HCT116 (cell line): Measurements from ENCODE around the gene MRPS2. TPM values are rescaled to one million over a fixed set of nuclear protein-coding genes. Genes with fewer than 3 reads are reported as not detected.

ENCODE experiments used
- ATAC-seq: fragments of 200-7000 bp; cut with Tn5 transposase; 2 replicates; pipeline ENCODE4 v1.9.1; 2020; ENCODE audit warnings: mild to moderate bottlenecking, moderate library complexity
- BruUV-seq: library from RNA; stranded (reverse); fragments of 400-500 nt; replicated peaks from 2 replicates; lab custom pipeline; 2021; lab: Mats Ljungman, UMichigan
- CTCF ChIA-PET: fragments of 300-600 bp; sonication (Branson Sonifier 250); formaldehyde crosslinking; loops from one replicate; lab custom pipeline; 2021; ENCODE audit warnings: antibody characterized with exemption; lab: Charles Lee
- POLR2A ChIA-PET: fragments of 300-600, 350-600 bp; sonication (Branson Sonifier 250); formaldehyde crosslinking; loops from one replicate; lab custom pipeline; 2021; ENCODE audit warnings: antibody characterized with exemption; lab: Charles Lee
- RAD21 ChIA-PET, 2 experiments: fragments of 300-600 bp; sonication (Branson Sonifier 250); formaldehyde crosslinking; loops; one replicate each; lab custom pipeline; 2023; ENCODE audit warnings: low total read pairs in 2 of 2; ENCODE audit not compliant: uncharacterized antibody in 2 of 2, unreplicated experiment in 2 of 2, low non-redundant PET in 1 of 2; lab: Charles Lee
- DNase-seq: peaks from one replicate; pipeline ENCODE4 v3.0.0-alpha.2; 2010; ENCODE audit warnings: low read depth, low spot score
- H2AFZ ChIP-seq: fragments of 200-600 bp; shearing (Covaris generic), sonication (generic); 2 replicates; pipeline ENCODE4 v1.6.1; 2017; ENCODE audit warnings: low read depth, mixed run types, mixed read lengths, antibody characterized with exemption, low read length; ENCODE audit not compliant: poor library complexity, severe bottlenecking
- H3K27ac ChIP-seq: 2 replicates; pipeline ENCODE4 v1.5.1; 2012; ENCODE audit warnings: low read depth, low read length
- H3K27me3 ChIP-seq: fragments of 200-600 bp; sonication (generic); 2 replicates; pipeline ENCODE4 v1.6.1; 2016; ENCODE audit warnings: mixed run types, low read length, mixed read lengths; ENCODE audit not compliant: insufficient read depth
- H3K36me3 ChIP-seq, 2 experiments: fragments of 200-500 bp in 1 of 2; fragments of 200-600 bp in 1 of 2; sonication (Bioruptor generic) in 1 of 2; sonication (generic) in 1 of 2; 2 replicates each; pipeline versions ENCODE4 v1.5.1 to v1.6.1; 2014 to 2016; ENCODE audit warnings: low read length in 2 of 2, inconsistent platforms in 1 of 2, mixed read lengths in 1 of 2, mixed run types in 1 of 2; ENCODE audit not compliant: insufficient read depth in 2 of 2, control insufficient read depth in 1 of 2
- H3K4me1 ChIP-seq, 2 experiments: fragments of 200-600 bp in 1 of 2; sonication (generic) in 1 of 2; 2 replicates each; pipeline versions ENCODE4 v1.5.1 to v1.6.1; 2012 to 2017; ENCODE audit warnings: low read length in 2 of 2, inconsistent platforms in 1 of 2, mild to moderate bottlenecking in 1 of 2, mixed read lengths in 1 of 2, mixed run types in 1 of 2, moderate library complexity in 1 of 2; ENCODE audit not compliant: insufficient read depth in 2 of 2, control insufficient read depth in 1 of 2
- H3K4me2 ChIP-seq: fragments of 200-600 bp; sonication (generic); 2 replicates; pipeline ENCODE4 v1.6.1; 2017; ENCODE audit warnings: mixed run types, low read length, mixed read lengths
- H3K4me3 ChIP-seq, 2 experiments: fragments of 200-600 bp in 1 of 2; sonication (generic) in 1 of 2; replicated peaks in 1 of 2; 2 replicates each; pipeline ENCODE4 v1.5.1; 2011 to 2016; ENCODE audit warnings: low read length in 2 of 2, control low read depth in 1 of 2, low read depth in 1 of 2, mild to moderate bottlenecking in 1 of 2, mixed read lengths in 1 of 2, mixed run types in 1 of 2
- H3K79me2 ChIP-seq: fragments of 200-600 bp; sonication (generic); 2 replicates; pipeline ENCODE4 v1.6.1; 2017; ENCODE audit warnings: mild to moderate bottlenecking, mixed run types, low read length, moderate library complexity, mixed read lengths; ENCODE audit not compliant: insufficient read depth
- H3K9ac ChIP-seq: fragments of 200-600 bp; sonication (generic); 2 replicates; pipeline ENCODE4 v1.6.1; 2016; ENCODE audit warnings: low read length, mixed read lengths
- H3K9me2 ChIP-seq: fragments of 200-600 bp; sonication (generic), shearing (Covaris generic); 2 replicates; pipeline ENCODE4 v1.6.1; 2017; ENCODE audit warnings: mixed run types, mild to moderate bottlenecking, moderate library complexity; ENCODE audit not compliant: insufficient read depth
- H3K9me3 ChIP-seq, 2 experiments: fragments of 200-500 bp in 1 of 2; fragments of 200-600 bp in 1 of 2; sonication (Bioruptor generic) in 1 of 2; sonication (generic) in 1 of 2; 2 replicates each; pipeline ENCODE4 v1.6.1; 2014 to 2017; ENCODE audit warnings: low read length in 2 of 2, mixed read lengths in 2 of 2, inconsistent platforms in 1 of 2, low read depth in 1 of 2, mild to moderate bottlenecking in 1 of 2, mixed run types in 1 of 2, moderate library complexity in 1 of 2; ENCODE audit not compliant: control insufficient read depth in 1 of 2, insufficient read depth in 1 of 2
- H4K20me1 ChIP-seq: fragments of 200-600 bp; sonication (generic), shearing (Covaris generic); 2 replicates; pipeline ENCODE4 v1.6.1; 2017; ENCODE audit warnings: mixed run types, mild to moderate bottlenecking, moderate library complexity; ENCODE audit not compliant: insufficient read depth
- CBX3 ChIP-seq: IDR thresholded peaks from 2 replicates; pipeline ENCODE4 v1.6.1; 2012; ENCODE audit warnings: low read depth
- CEBPB ChIP-seq: IDR thresholded peaks from 2 replicates; pipeline ENCODE4 v1.6.1; 2012; ENCODE audit warnings: low read depth
- CTCF ChIP-seq, 3 experiments: fragments of 200-600 bp in 1 of 3; sonication (generic) in 1 of 3; IDR thresholded peaks in 2 of 3; conservative IDR thresholded peaks in 1 of 3; 2 replicates each; pipeline ENCODE4 v1.5.1; 2012 to 2017; ENCODE audit warnings: low read depth in 2 of 3, low read length in 2 of 3, antibody characterized with exemption in 1 of 3, borderline replicate concordance in 1 of 3, control low read depth in 1 of 3, mild to moderate bottlenecking in 1 of 3, mixed read lengths in 1 of 3, mixed run types in 1 of 3, moderate library complexity in 1 of 3; ENCODE audit not compliant: insufficient read depth in 1 of 3
- EGR1 ChIP-seq: IDR thresholded peaks from 2 replicates; pipeline ENCODE4 v1.6.1; 2012; ENCODE audit warnings: low read depth
- ELF1 ChIP-seq: IDR thresholded peaks from 2 replicates; pipeline ENCODE4 v1.6.1; 2012; ENCODE audit warnings: low read depth, borderline replicate concordance
- EZH2 ChIP-seq: fragments of 200-600 bp; sonication (generic); IDR thresholded peaks from 2 replicates; pipeline ENCODE4 v1.6.1; 2017; ENCODE audit warnings: antibody characterized with exemption, mixed run types
- EZH2phosphoT487 ChIP-seq: fragments of 200-600 bp; IDR thresholded peaks from 2 replicates; pipeline ENCODE4 v1.6.1; 2018; ENCODE audit warnings: antibody characterized with exemption, borderline replicate concordance
- FOSL1 ChIP-seq: IDR thresholded peaks from 2 replicates; pipeline ENCODE4 v1.6.1; 2012; ENCODE audit warnings: low read depth
- JUND ChIP-seq: IDR thresholded peaks from 2 replicates; pipeline ENCODE4 v1.6.1; 2012
- MAX ChIP-seq: IDR thresholded peaks from 2 replicates; pipeline ENCODE4 v1.6.1; 2012
- POLR2A ChIP-seq: IDR thresholded peaks from 2 replicates; pipeline ENCODE4 v1.7.0; 2011; ENCODE audit warnings: borderline replicate concordance; ENCODE audit not compliant: insufficient read depth, insufficient read length; ENCODE audit errors: extremely low read depth
- POLR2AphosphoS5 ChIP-seq: IDR thresholded peaks from 2 replicates; pipeline ENCODE4 v1.6.1; 2011; ENCODE audit warnings: mild to moderate bottlenecking, low read depth, low read length, moderate library complexity
- RAD21 ChIP-seq: IDR thresholded peaks from 2 replicates; pipeline ENCODE4 v1.6.1; 2012; ENCODE audit warnings: low read depth, mild to moderate bottlenecking
- SP1 ChIP-seq: IDR thresholded peaks from 2 replicates; pipeline ENCODE4 v1.6.1; 2012; ENCODE audit warnings: low read depth
- SRF ChIP-seq: IDR thresholded peaks from 2 replicates; pipeline ENCODE4 v1.6.1; 2012; ENCODE audit warnings: low read depth
- TCF7L2 ChIP-seq: IDR thresholded peaks from 2 replicates; pipeline ENCODE4 v1.7.0; 2011; ENCODE audit warnings: borderline replicate concordance, inconsistent platforms; ENCODE audit not compliant: insufficient read depth, insufficient read length; ENCODE audit errors: extremely low read depth
- ZNF274 ChIP-seq: fragments of 200-500 bp; sonication (Bioruptor generic); IDR thresholded peaks from 2 replicates; pipeline ENCODE4 v1.6.1; 2014; ENCODE audit warnings: mild to moderate bottlenecking, low read depth, low read length, inconsistent platforms
- intact Hi-C: fragments of 100-400 bp; cut with micrococcal nuclease; formaldehyde crosslinking; loops from 2 replicates; pipeline ENCODE4 v1.10.0; 2022
- total RNA-seq: library from RNA; stranded (reverse); gene quantifications from one replicate; pipeline ENCODE4 v1.2.1, GENCODE V29; 2021; ENCODE audit not compliant: unreplicated experiment
- TF ChIP-seq, protein P1 (sequence below): IDR thresholded peaks from 2 replicates; pipeline ENCODE4 v1.6.1; 2012
- TF ChIP-seq, protein P2 (sequence below): IDR thresholded peaks from 2 replicates; pipeline ENCODE4 v1.6.1; 2011; ENCODE audit warnings: mild to moderate bottlenecking, low read length, moderate library complexity; ENCODE audit not compliant: insufficient replicate concordance; ENCODE audit errors: extremely low read depth

The MRPS2 gene
- total RNA-seq, 1 experiment from 2014 or later: 85.1 TPM

GRCh38 chr9:135473972-135474543 is 26.4 kb upstream of the MRPS2 start:
- peaks cover 23 to 43% of the 10 kb centered on the region in 2 experiments for H3K4me1 ChIP-seq

More at GRCh38 chr9:135473972-135474543, 26.4 kb upstream of the MRPS2 start:
- H3K9ac ChIP-seq: no peak overlapping the region
- H3K36me3 ChIP-seq: no peaks in the 10 kb centered on the region
- ChIA-PET RAD21 (no interaction called here), POLR2A (no interaction called here), CTCF (interaction anchor here (1.1 kb wide), 1 partner anchor 11 kb away, joined by 4 read pairs; no protein-coding TSS in a partner anchor)
- H3K79me2 ChIP-seq: peaks cover 10% of the 10 kb centered on the region; the same call in 1 of the 2 replicates
- no peak for ATAC-seq
- no peak for DNase-seq
- TF ChIP-seq EZH2 (no peak), SP1 (no peak), SRF (no peak), POLR2AphosphoS5 (no peak), ELF1 (no peak), FOSL1 (no peak), CBX3 (no peak), EZH2phosphoT487 (no peak), ZNF274 (no peak), JUND (no peak), EGR1 (no peak), RAD21 (no peak), CTCF (IDR thresholded peaks at IDR 0.05 in 2 of 3, conservative IDR thresholded peaks at IDR 0.05 in 1 of 3; ENCODE audit: borderline replicate concordance in 1 of 3, insufficient read depth in 1 of 3, low read depth in 2 of 3, low read length in 2 of 3) (no peak), CEBPB (no peak), TCF7L2 (no peak), MAX (no peak), POLR2A (no peak)
- TF ChIP-seq, protein P1, sequence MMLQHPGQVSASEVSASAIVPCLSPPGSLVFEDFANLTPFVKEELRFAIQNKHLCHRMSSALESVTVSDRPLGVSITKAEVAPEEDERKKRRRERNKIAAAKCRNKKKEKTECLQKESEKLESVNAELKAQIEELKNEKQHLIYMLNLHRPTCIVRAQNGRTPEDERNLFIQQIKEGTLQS: no peak
- TF ChIP-seq, protein P2, sequence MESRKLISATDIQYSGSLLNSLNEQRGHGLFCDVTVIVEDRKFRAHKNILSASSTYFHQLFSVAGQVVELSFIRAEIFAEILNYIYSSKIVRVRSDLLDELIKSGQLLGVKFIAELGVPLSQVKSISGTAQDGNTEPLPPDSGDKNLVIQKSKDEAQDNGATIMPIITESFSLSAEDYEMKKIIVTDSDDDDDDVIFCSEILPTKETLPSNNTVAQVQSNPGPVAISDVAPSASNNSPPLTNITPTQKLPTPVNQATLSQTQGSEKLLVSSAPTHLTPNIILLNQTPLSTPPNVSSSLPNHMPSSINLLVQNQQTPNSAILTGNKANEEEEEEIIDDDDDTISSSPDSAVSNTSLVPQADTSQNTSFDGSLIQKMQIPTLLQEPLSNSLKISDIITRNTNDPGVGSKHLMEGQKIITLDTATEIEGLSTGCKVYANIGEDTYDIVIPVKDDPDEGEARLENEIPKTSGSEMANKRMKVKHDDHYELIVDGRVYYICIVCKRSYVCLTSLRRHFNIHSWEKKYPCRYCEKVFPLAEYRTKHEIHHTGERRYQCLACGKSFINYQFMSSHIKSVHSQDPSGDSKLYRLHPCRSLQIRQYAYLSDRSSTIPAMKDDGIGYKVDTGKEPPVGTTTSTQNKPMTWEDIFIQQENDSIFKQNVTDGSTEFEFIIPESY: no peak
- no peak overlapping the region for H3K4me3 ChIP-seq
- no peaks in the 10 kb centered on the region for H3K9me2 ChIP-seq
- H3K27ac ChIP-seq: no peak overlapping the region
- H4K20me1 ChIP-seq: no peaks in the 10 kb centered on the region
- H3K27me3 ChIP-seq: no peaks in the 10 kb centered on the region
- no peaks in the 10 kb centered on the region for H3K9me3 ChIP-seq
- no peak overlapping the region for H2AFZ ChIP-seq
- intact Hi-C loops: no loop called here
- H3K4me2 ChIP-seq: no peak overlapping the region
- no TSS peak for BruUV-seq
